Thoracic aorta (tissue), 2 donors: ENCODE results near the gene MYADM. TPM values are rescaled to one million over a fixed set of nuclear protein-coding genes. Genes with fewer than 3 reads are reported as not detected.

ENCODE experiments used
- ATAC-seq: fragments of 150-250 bp; one replicate; pipeline ENCODE4 v1.8.0; 2017; ENCODE audit warnings: low read depth; ENCODE audit not compliant: insufficient number of reproducible peaks, low FRiP score
- DNase-seq: peaks from one replicate; pipeline ENCODE4 v3.0.0-alpha.2; 2020; ENCODE audit warnings: low spot score
- H3K27ac ChIP-seq, 2 donors: fragments of 200-600 bp; sonication (generic); 1 replicate in 1 of 2; 2 replicates in 1 of 2; pipeline ENCODE4 v1.5.1; 2016; ENCODE audit warnings: mild to moderate bottlenecking in 2 of 2, moderate library complexity in 2 of 2
- H3K27me3 ChIP-seq: fragments of 200-600 bp; sonication (generic); replicated peaks from 2 replicates; pipeline ENCODE4 v1.6.0; 2016; ENCODE audit warnings: mild to moderate bottlenecking; ENCODE audit not compliant: insufficient read depth
- H3K36me3 ChIP-seq: fragments of 200-600 bp; sonication (generic); one replicate; pipeline ENCODE4 v1.5.1; 2016
- H3K4me1 ChIP-seq, 2 donors: fragments of 200-600 bp; sonication (generic); 1 replicate in 1 of 2; 2 replicates in 1 of 2; pipeline versions ENCODE4 v1.5.1 to v1.6.0; 2016; ENCODE audit warnings: low read depth in 2 of 2, mild to moderate bottlenecking in 1 of 2; ENCODE audit not compliant: control insufficient read depth in 1 of 2
- H3K4me3 ChIP-seq: fragments of 200-600 bp; sonication (generic); 2 replicates; pipeline ENCODE4 v1.5.1; 2016; ENCODE audit warnings: mild to moderate bottlenecking
- H3K9me3 ChIP-seq: fragments of 200-600 bp; sonication (generic); 2 replicates; pipeline ENCODE4 v1.5.1; 2016
- total RNA-seq, 2 donors: library from RNA; depleted of rRNA; stranded (reverse); fragments of >200 nt; gene quantifications; one replicate each; pipeline versions ENCODE4 v1.1.0 to v1.2.3, GENCODE V29; 2016
- TF ChIP-seq, protein P1 (sequence below): fragments of 200-600 bp; sonication (generic); IDR thresholded peaks from one replicate; pipeline ENCODE4 v1.5.1; 2019; ENCODE audit warnings: antibody characterized with exemption

Gene MYADM
- total RNA-seq, 2 donors from 2014 or later = 151 to 300 TPM

DNA sequence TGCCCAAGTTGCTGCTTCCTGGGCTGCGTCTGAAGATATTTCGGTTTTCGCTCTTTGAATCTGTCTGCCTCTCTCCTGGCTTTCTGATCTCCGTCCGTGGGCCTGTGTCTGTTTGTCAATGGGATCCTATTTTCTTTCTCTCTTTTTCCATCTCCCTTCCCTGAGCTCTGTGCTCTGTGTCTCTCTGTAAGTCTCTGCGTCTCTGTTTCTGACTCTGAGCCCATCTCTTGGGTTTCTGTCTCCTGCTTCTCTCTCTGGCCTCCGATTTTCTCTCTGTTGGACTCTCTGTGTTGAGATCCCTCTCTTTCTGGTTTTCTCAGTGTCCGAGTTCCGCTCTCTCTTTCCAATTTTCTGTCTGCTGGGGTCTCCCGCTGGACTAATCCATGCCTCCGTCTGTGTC lies 16.1 kb downstream of the MYADM start:
- H3K4me3 ChIP-seq = no peak overlapping the region
- DNase-seq (no peak), ATAC-seq (no peak)
- no peaks in the 10 kb centered on the region for H3K9me3 ChIP-seq
- no peak overlapping the region for H3K27ac ChIP-seq
- H3K36me3 ChIP-seq = no peaks in the 10 kb centered on the region
- TF ChIP-seq, protein P1, sequence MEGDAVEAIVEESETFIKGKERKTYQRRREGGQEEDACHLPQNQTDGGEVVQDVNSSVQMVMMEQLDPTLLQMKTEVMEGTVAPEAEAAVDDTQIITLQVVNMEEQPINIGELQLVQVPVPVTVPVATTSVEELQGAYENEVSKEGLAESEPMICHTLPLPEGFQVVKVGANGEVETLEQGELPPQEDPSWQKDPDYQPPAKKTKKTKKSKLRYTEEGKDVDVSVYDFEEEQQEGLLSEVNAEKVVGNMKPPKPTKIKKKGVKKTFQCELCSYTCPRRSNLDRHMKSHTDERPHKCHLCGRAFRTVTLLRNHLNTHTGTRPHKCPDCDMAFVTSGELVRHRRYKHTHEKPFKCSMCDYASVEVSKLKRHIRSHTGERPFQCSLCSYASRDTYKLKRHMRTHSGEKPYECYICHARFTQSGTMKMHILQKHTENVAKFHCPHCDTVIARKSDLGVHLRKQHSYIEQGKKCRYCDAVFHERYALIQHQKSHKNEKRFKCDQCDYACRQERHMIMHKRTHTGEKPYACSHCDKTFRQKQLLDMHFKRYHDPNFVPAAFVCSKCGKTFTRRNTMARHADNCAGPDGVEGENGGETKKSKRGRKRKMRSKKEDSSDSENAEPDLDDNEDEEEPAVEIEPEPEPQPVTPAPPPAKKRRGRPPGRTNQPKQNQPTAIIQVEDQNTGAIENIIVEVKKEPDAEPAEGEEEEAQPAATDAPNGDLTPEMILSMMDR = no peak
- H3K4me1 ChIP-seq = peaks cover 13 to 25% of the 10 kb centered on the region in 2 donors
- H3K27me3 ChIP-seq = peaks cover 7% of the 10 kb centered on the region

DNA sequence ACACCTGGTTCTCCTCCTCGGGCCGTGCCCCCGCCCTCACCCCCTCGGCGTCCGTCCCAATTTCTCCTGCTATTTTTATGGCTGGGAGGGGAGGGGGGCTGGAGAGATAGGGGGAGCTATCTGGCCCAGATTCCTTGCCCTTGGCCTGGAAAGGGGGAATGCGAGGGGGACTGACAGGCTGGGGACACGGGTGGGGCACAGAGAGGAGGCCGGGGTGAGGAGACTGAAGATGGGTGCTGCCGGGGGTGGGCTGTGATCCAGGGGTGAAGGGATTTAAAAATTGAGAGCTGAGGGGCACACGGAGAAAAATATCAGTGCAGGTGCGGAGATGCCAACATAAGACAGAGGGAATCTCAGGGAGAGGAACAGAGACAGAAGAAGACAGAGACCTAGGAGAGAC lies 16.6 kb downstream of the MYADM start:
- ATAC-seq (no peak), DNase-seq (no peak)
- H3K9me3 ChIP-seq = no peaks in the 10 kb centered on the region
- no peak overlapping the region for H3K4me3 ChIP-seq
- no peaks in the 10 kb centered on the region for H3K36me3 ChIP-seq
- peaks cover 11 to 20% of the 10 kb centered on the region in 2 donors for H3K4me1 ChIP-seq
- TF ChIP-seq, protein P1 = no peak
- H3K27ac ChIP-seq = no peak overlapping the region
- peaks cover 7% of the 10 kb centered on the region for H3K27me3 ChIP-seq

DNA sequence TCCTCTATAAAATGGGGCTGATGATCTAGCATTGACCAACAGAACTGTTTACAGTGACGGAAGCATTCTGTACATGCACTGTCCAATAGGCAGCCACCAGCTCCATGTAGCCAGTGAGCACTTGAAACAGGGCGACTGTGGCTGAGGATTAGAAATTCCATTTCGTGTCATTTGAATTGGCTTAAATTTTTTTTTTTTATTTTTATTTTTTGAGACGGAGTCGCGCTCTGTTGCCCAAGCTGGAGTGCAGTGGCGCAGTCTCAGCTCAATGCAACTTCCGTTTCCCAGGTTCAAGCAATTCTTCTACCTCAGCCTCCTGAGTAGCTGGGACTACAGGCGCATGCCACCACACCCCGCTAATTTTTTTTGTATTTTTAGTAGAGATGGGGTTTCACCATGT lies 17.4 kb downstream of the MYADM start:
- H3K27me3 ChIP-seq = peaks cover 7% of the 10 kb centered on the region
- no peak for ATAC-seq
- H3K4me3 ChIP-seq = no peak overlapping the region
- TF ChIP-seq, protein P1 = no peak
- H3K9me3 ChIP-seq = no peaks in the 10 kb centered on the region
- no peak for DNase-seq
- H3K36me3 ChIP-seq = no peaks in the 10 kb centered on the region
- no peak overlapping the region for H3K27ac ChIP-seq
- H3K4me1 ChIP-seq = peaks cover 11 to 13% of the 10 kb centered on the region in 2 donors

DNA sequence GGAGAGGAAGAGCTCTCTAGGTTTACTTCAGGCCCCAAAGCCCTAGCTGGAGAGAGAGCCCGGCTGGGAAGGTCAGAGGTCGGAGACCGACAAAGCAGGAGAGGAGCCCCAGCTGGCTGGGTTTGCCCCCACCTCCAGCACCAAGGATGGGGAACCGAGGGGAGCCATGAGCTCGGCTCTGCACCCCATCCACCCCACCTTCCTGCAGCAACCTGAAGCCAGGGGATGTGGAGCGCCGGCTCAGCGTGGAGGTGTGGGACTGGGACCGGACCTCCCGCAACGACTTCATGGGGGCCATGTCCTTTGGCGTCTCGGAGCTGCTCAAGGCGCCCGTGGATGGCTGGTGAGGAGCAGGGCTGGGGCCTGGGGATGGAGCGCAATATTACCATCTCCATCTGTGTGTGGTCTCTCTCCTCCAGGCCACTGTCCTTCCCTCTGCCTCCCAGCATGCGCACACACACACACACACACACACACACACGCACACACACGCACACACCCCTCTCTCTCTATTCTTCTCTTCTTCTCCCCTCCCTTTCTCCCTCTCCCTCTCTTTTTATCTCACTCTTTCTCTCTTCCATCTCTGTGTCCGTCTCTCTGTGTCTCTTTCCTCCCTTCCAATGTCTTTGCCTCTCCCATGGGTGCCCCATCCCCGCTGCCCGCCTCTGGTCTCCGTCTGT lies 24.8 kb downstream of the MYADM start:
- Histone ChIP-seq H3K36me3 (no peaks in the 10 kb centered on the region), H3K27ac (no peak overlapping the region), H3K4me1 (no peaks in the 10 kb centered on the region), H3K4me3 (no peak overlapping the region), H3K9me3 (no peaks in the 10 kb centered on the region), H3K27me3 (peaks cover 6% of the 10 kb centered on the region)
- TF ChIP-seq, protein P1 = no peak
- no peak for DNase-seq
- no peak for ATAC-seq

DNA sequence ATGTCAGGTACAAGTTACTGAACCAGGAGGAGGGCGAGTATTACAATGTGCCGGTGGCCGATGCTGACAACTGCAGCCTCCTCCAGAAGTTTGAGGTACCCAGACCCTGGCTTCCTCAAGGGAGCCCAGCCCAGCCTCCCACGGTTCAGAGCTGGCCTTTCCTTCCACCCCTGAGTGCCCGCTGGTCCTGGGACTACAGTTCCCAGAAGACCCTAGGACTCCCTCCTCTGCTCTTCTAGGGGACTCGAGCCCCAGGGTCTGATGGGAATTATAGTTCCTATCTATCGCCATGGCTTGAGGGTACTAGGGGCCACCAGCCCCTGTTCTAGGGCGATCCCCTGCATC lies 25.3 kb downstream of the MYADM start:
- no peak for ATAC-seq

More for the DNA sequence above, 25.3 kb downstream of the MYADM start:
- TF ChIP-seq, protein P1 = no peak
- no peak for DNase-seq
- no peaks in the 10 kb centered on the region for H3K4me1 ChIP-seq
- H3K9me3 ChIP-seq = no peaks in the 10 kb centered on the region
- no peak overlapping the region for H3K27ac ChIP-seq
- H3K4me3 ChIP-seq = no peak overlapping the region
- H3K36me3 ChIP-seq = no peaks in the 10 kb centered on the region
- H3K27me3 ChIP-seq = peaks cover 6% of the 10 kb centered on the region
